Activated T-cell treated with anti-CD3 and anti-CD28 coated beads, Interleukin-2, amount 50 U/mL, for 72 hours (primary cell): ENCODE measurements around the gene MAGI1. TPM values are rescaled to one million over a fixed set of nuclear protein-coding genes. Genes with fewer than 3 reads are reported as not detected.
"Not testable (repeated sequence)": the region's sequence is repeated elsewhere in the genome, so short reads cannot be mapped to it uniquely, and the experiment has no call there.

Experiments
- ATAC-seq, 2 donors: fragments of 150-1000 bp; cut with Tn5 transposase; replicated peaks in 1 of 2; 2 replicates each; pipeline ENCODE4 v1.10.0; 2021; ENCODE audit warnings: moderate library complexity in 2 of 2, mild to moderate bottlenecking in 1 of 2
- DNase-seq, 2 donors: peaks; one replicate each; pipeline ENCODE4 v3.0.0; 2021 to 2022; ENCODE audit warnings: mixed read lengths in 1 of 2
- H3K27ac Mint-ChIP-seq: one replicate; pipeline ENCODE4 v1.8.0; 2022; ENCODE audit warnings: mild to moderate bottlenecking, moderate library complexity, mixed read lengths
- H3K27me3 Mint-ChIP-seq: one replicate; pipeline ENCODE4 v1.8.0; 2022; ENCODE audit warnings: low read depth, mixed read lengths
- H3K36me3 Mint-ChIP-seq, 2 donors: one replicate each; pipeline ENCODE4 v1.8.0; 2022; ENCODE audit warnings: mixed read lengths in 2 of 2, mild to moderate bottlenecking in 1 of 2; ENCODE audit not compliant: insufficient read depth in 2 of 2
- H3K4me1 Mint-ChIP-seq: one replicate; pipeline ENCODE4 v1.8.0; 2022; ENCODE audit warnings: low read depth, mixed read lengths
- H3K4me3 Mint-ChIP-seq, 2 donors: one replicate each; pipeline ENCODE4 v1.8.0; 2022; ENCODE audit warnings: mild to moderate bottlenecking in 2 of 2, mixed read lengths in 2 of 2, moderate library complexity in 2 of 2
- H3K9me3 Mint-ChIP-seq, 2 donors: one replicate each; pipeline ENCODE4 v1.8.0; 2022; ENCODE audit warnings: mixed read lengths in 2 of 2
- total RNA-seq, 2 donors: library from RNA; stranded (reverse); gene quantifications; one replicate each; pipeline ENCODE4 v1.2.3, GENCODE V29; 2022

MAGI1 gene
- total RNA-seq, 2 donors from 2014 or later, result 0.41 to 0.67 TPM

- H3K27me3 Mint-ChIP-seq, result no peaks in the 10 kb centered on the region
- ATAC-seq (no peak), DNase-seq (no peak)
- H3K4me3 Mint-ChIP-seq, result no peak overlapping the region
- no peaks in the 10 kb centered on the region for H3K9me3 Mint-ChIP-seq
- no peak overlapping the region for H3K27ac Mint-ChIP-seq
- H3K4me1 Mint-ChIP-seq, result no peaks in the 10 kb centered on the region
- H3K36me3 Mint-ChIP-seq, result no peaks in the 10 kb centered on the region
Observed at GRCh38 chr3:65548848-65549625, 489.7 kb downstream of the MAGI1 start.

GRCh38 chr3:65545429-65545828 is 493.3 kb downstream of the MAGI1 start:
- H3K4me3 Mint-ChIP-seq, result no peak overlapping the region
- DNase-seq, result no peak
- no peaks in the 10 kb centered on the region for H3K4me1 Mint-ChIP-seq
- ATAC-seq, result no peak
- H3K9me3 Mint-ChIP-seq, result peaks cover 1 to 5% of the 10 kb centered on the region in 2 donors
- H3K27ac Mint-ChIP-seq, result no peak overlapping the region
- H3K36me3 Mint-ChIP-seq, result no peaks in the 10 kb centered on the region
- H3K27me3 Mint-ChIP-seq, result no peaks in the 10 kb centered on the region

GRCh38 chr3:65543391-65543790 is 495.3 kb downstream of the MAGI1 start:
- not testable (repeated sequence) for DNase-seq, H3K4me1 Mint-ChIP-seq, H3K4me3 Mint-ChIP-seq, H3K27ac Mint-ChIP-seq, H3K36me3 Mint-ChIP-seq, H3K9me3 Mint-ChIP-seq, ATAC-seq, H3K27me3 Mint-ChIP-seq

- H3K4me3 Mint-ChIP-seq, result no peak overlapping the region
Observed at GRCh38 chr3:65540666-65541065, 498.1 kb downstream of the MAGI1 start.

GRCh38 chr3:65539616-65540015 is 499.1 kb downstream of the MAGI1 start:
- Mint-ChIP-seq H3K4me3 (no peak overlapping the region), H3K36me3 (no peaks in the 10 kb centered on the region), H3K27me3 (no peaks in the 10 kb centered on the region), H3K27ac (no peak overlapping the region), H3K4me1 (no peaks in the 10 kb centered on the region), H3K9me3 (peaks cover 5% of the 10 kb centered on the region in 2 donors)
- DNase-seq (no peak), ATAC-seq (no peak)

More at GRCh38 chr3:65540666-65541065, 498.1 kb downstream of the MAGI1 start:
- H3K9me3 Mint-ChIP-seq, result peaks cover 5% of the 10 kb centered on the region in 2 donors
- H3K27me3 Mint-ChIP-seq, result no peaks in the 10 kb centered on the region
- no peak overlapping the region for H3K27ac Mint-ChIP-seq
- H3K36me3 Mint-ChIP-seq, result no peaks in the 10 kb centered on the region
- DNase-seq, result no peak
- ATAC-seq, result no peak
- no peaks in the 10 kb centered on the region for H3K4me1 Mint-ChIP-seq

DNA sequence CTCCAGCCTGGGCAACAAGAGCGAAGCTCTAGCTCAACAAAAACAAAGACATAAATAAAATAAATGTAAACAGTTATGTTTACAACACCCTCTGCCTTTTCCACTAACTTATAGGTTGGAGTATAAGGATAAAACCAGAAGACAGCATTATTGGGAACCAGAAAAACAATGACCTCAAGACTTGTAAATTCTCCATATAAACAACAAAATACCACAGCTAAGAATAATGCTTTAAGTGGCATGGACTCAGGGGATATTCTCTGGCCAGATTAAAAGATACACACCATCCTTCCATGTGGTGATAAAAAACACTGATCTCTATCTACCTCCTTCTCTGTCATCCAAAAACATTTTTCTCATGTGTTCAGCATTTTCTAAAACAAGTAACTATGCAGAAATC is 500.6 kb downstream of the MAGI1 start:
- no peaks in the 10 kb centered on the region for H3K36me3 Mint-ChIP-seq

GRCh38 chr3:65537109-65537508 is 501.6 kb downstream of the MAGI1 start:
- ATAC-seq (no peak), DNase-seq (no peak)
- Mint-ChIP-seq H3K27me3 (no peaks in the 10 kb centered on the region), H3K4me3 (no peak overlapping the region), H3K36me3 (no peaks in the 10 kb centered on the region), H3K9me3 (peaks cover 4 to 8% of the 10 kb centered on the region in 2 donors), H3K4me1 (no peaks in the 10 kb centered on the region), H3K27ac (no peak overlapping the region)

More for the DNA sequence above, 500.6 kb downstream of the MAGI1 start:
- peaks cover 5 to 6% of the 10 kb centered on the region in 2 donors for H3K9me3 Mint-ChIP-seq
- DNase-seq (no peak), ATAC-seq (no peak)
- H3K4me3 Mint-ChIP-seq, result no peak overlapping the region
- no peaks in the 10 kb centered on the region for H3K4me1 Mint-ChIP-seq
- H3K27ac Mint-ChIP-seq, result no peak overlapping the region
- no peaks in the 10 kb centered on the region for H3K27me3 Mint-ChIP-seq

DNA sequence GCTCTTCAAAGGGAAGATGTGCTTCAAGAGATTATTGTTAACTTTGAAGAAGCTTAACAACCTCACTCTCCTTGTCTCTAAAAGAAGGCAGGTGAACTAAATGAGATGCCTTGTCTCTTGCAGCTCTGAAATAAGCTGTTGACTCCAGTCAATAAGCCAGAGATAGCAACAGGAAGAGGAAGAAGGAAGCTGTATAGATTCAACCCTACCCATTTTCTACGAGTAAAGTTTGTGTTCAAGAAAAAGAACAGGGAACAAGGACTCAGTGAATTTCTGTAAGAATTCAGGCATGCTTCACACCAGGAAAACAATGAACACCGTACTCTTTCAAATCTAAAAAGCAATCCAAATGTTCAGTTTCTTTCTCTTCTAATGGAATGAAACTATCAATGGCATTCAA is 503.5 kb downstream of the MAGI1 start:
- DNase-seq (no peak), ATAC-seq (no peak)
- no peaks in the 10 kb centered on the region for H3K4me1 Mint-ChIP-seq
- H3K4me3 Mint-ChIP-seq, result no peak overlapping the region
- H3K36me3 Mint-ChIP-seq, result no peaks in the 10 kb centered on the region
- no peaks in the 10 kb centered on the region for H3K27me3 Mint-ChIP-seq
- H3K9me3 Mint-ChIP-seq, result peaks cover 4 to 6% of the 10 kb centered on the region in 2 donors
- no peak overlapping the region for H3K27ac Mint-ChIP-seq

DNA sequence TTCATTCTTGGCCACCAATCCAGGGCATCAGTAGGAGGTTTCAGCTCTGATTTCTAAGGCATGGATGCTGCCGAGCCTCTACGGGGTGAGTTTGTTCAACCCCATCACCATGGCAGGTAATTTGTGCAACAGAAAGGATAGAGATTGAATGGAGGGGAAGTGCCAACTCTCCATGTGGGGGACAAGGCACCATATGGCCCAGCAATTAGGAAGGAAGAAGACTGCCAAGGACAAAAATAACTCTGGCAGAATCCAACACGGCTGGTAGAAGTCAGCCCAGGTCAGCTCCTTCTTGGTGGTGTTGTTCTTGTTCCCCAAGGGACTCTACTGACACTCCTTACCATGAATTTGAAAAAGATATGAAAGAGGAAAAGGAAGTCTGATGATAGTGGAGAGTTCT is 503.9 kb downstream of the MAGI1 start:
- Mint-ChIP-seq H3K27ac (no peak overlapping the region), H3K4me1 (no peaks in the 10 kb centered on the region), H3K36me3 (no peaks in the 10 kb centered on the region), H3K9me3 (peaks cover 4 to 6% of the 10 kb centered on the region in 2 donors), H3K27me3 (no peaks in the 10 kb centered on the region), H3K4me3 (no peak overlapping the region)
- DNase-seq, result no peak
- ATAC-seq, result no peak

- H3K9me3 Mint-ChIP-seq, result peaks cover 4 to 9% of the 10 kb centered on the region in 2 donors
- H3K36me3 Mint-ChIP-seq, result no peaks in the 10 kb centered on the region
- no peak overlapping the region for H3K27ac Mint-ChIP-seq
- ATAC-seq (no peak), DNase-seq (no peak)
- H3K4me1 Mint-ChIP-seq, result no peaks in the 10 kb centered on the region
- no peak overlapping the region for H3K4me3 Mint-ChIP-seq
- no peaks in the 10 kb centered on the region for H3K27me3 Mint-ChIP-seq
Observed at GRCh38 chr3:65532749-65533148, 506.0 kb downstream of the MAGI1 start.

- Mint-ChIP-seq H3K27ac (no peak overlapping the region), H3K4me1 (no peaks in the 10 kb centered on the region), H3K27me3 (no peaks in the 10 kb centered on the region), H3K9me3 (peaks cover 4 to 8% of the 10 kb centered on the region in 2 donors), H3K36me3 (no peaks in the 10 kb centered on the region), H3K4me3 (no peak overlapping the region)
- ATAC-seq (no peak), DNase-seq (no peak)
Observed at GRCh38 chr3:65532215-65532614, 506.5 kb downstream of the MAGI1 start.

DNA sequence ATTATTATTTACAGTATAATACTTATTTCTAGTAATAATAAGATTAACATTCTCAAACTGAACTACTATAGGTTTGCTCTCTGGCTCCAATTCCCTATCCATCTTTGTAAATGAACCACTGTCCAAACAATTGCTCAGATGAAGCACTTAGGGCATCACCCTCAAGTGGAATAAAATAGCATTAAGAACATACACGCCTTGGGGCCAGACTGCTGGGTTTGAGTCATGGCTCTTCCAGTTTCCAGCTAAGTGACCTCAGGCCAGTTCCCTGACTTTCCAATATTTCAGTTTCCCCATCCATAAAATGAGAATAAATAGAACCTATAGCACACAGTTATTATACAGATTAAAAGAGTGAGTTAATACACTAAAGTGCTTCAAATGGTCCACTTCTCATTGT is 507.2 kb downstream of the MAGI1 start:
- no peaks in the 10 kb centered on the region for H3K4me1 Mint-ChIP-seq
- H3K27ac Mint-ChIP-seq, result no peak overlapping the region
- no peak overlapping the region for H3K4me3 Mint-ChIP-seq
- no peaks in the 10 kb centered on the region for H3K36me3 Mint-ChIP-seq
- DNase-seq, result no peak
- H3K9me3 Mint-ChIP-seq, result peaks cover 4 to 5% of the 10 kb centered on the region in 2 donors
- H3K27me3 Mint-ChIP-seq, result no peaks in the 10 kb centered on the region
- ATAC-seq, result no peak

GRCh38 chr3:65526656-65527055 is 512.1 kb downstream of the MAGI1 start:
- Mint-ChIP-seq H3K9me3 (peaks cover 2 to 7% of the 10 kb centered on the region in 2 donors), H3K4me1 (no peaks in the 10 kb centered on the region), H3K27ac (no peak overlapping the region), H3K36me3 (no peaks in the 10 kb centered on the region), H3K4me3 (no peak overlapping the region), H3K27me3 (no peaks in the 10 kb centered on the region)
- DNase-seq, result no peak
- ATAC-seq, result no peak

- no peaks in the 10 kb centered on the region for H3K4me1 Mint-ChIP-seq
- H3K27me3 Mint-ChIP-seq, result no peaks in the 10 kb centered on the region
- H3K27ac Mint-ChIP-seq, result no peak overlapping the region
- H3K36me3 Mint-ChIP-seq, result no peaks in the 10 kb centered on the region
- ATAC-seq (no peak), DNase-seq (no peak)
- peaks cover 2 to 7% of the 10 kb centered on the region in 2 donors for H3K9me3 Mint-ChIP-seq
- H3K4me3 Mint-ChIP-seq, result no peak overlapping the region
Observed at GRCh38 chr3:65524584-65524983, 514.1 kb downstream of the MAGI1 start.
